ENCODE measurements around the gene WFDC9.
"Not testable (repeated sequence)": the region's sequence is repeated elsewhere in the genome, so short reads cannot be mapped to it uniquely, and the experiment has no call there.

WFDC9 gene

DNA sequence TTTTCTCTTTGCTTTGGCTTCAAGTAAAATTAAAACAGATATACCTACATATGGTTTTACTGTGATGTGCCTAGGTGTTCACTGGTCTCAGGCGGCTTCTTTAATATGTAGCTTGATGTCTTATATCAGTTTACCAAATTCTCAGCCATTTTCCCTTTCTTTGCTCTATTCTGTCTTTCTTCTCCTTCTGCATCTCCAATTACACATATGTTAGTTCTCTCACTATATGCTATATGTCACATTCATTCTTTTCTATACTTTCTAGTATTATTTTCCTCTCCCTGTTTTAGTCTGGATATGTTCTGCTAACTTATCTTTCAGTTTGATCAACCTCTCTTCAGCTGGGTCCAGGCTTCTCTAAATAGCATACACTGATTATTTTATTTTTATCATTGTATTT is 37.6 kb downstream of the WFDC9 start:
- H3K4me3 ChIP-seq (ENCODE audit: control insufficient read depth, low read depth, low read length), result no peak overlapping the region
- no peak for DNase-seq (ENCODE audit: low read depth)
- TF ChIP-seq, protein P1, sequence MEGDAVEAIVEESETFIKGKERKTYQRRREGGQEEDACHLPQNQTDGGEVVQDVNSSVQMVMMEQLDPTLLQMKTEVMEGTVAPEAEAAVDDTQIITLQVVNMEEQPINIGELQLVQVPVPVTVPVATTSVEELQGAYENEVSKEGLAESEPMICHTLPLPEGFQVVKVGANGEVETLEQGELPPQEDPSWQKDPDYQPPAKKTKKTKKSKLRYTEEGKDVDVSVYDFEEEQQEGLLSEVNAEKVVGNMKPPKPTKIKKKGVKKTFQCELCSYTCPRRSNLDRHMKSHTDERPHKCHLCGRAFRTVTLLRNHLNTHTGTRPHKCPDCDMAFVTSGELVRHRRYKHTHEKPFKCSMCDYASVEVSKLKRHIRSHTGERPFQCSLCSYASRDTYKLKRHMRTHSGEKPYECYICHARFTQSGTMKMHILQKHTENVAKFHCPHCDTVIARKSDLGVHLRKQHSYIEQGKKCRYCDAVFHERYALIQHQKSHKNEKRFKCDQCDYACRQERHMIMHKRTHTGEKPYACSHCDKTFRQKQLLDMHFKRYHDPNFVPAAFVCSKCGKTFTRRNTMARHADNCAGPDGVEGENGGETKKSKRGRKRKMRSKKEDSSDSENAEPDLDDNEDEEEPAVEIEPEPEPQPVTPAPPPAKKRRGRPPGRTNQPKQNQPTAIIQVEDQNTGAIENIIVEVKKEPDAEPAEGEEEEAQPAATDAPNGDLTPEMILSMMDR (conservative IDR thresholded peaks at IDR 0.05; ENCODE audit: control insufficient read depth, insufficient read depth, low read depth, low read length), result no peak

DNA sequence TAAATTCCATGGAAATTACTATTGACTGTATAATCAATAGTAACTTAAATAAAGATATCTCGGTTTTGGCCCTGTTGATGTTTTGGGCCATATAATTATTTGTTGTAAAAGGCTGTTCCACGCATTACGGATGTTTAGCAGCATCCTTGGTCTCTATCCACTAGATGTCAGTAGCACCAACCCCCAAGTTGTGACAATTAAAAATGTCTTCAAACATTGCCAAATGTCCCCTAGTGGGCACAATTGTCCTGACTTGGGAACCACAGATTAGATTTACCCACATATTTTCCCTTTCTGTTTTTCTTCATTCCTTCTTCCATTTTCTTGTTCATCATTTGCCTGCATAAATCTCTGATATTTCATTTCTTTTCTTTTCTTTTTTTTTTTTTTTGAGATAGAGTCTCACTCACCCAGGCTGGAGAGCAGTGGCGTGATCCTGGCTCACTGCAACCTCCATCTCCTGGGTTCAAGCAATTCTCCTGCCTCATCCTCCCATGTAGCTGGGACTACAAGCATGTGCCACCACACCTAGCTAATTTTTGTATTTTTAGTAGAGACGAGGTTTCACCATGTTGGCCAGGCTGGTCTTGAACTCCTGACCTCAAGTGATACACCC is 38.4 kb downstream of the WFDC9 start:
- DNase-seq (ENCODE audit: low read depth), result peak; percentile 71
- TF ChIP-seq, protein P1 (conservative IDR thresholded peaks at IDR 0.05; ENCODE audit: control insufficient read depth, insufficient read depth, low read depth, low read length), result peak; percentile 85
- H3K4me3 ChIP-seq (ENCODE audit: control insufficient read depth, low read depth, low read length), result no peak overlapping the region

DNA sequence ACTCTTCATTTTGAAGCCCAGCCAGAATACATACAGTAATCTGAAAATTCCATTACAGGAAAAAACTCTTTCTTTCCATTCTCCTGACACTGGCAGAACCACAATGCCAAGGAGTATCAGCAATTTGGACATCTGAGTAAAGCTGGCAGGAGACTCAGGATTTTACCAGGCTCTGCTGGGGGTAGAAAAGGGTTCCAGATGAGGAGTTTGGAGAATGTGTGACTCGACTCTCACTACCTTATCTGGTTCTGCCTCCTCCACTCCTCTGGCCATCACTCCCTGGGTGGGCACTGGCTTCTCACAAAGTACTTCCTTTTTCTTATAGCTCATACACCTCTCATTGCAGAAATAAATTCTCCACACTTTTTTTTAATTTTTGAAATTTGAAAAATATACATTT is 41.4 kb downstream of the WFDC9 start:
- TF ChIP-seq, protein P1 (conservative IDR thresholded peaks at IDR 0.05; ENCODE audit: control insufficient read depth, insufficient read depth, low read depth, low read length), result no peak
- no peak for DNase-seq (ENCODE audit: low read depth)
- no peak overlapping the region for H3K4me3 ChIP-seq (ENCODE audit: control insufficient read depth, low read depth, low read length)

DNA sequence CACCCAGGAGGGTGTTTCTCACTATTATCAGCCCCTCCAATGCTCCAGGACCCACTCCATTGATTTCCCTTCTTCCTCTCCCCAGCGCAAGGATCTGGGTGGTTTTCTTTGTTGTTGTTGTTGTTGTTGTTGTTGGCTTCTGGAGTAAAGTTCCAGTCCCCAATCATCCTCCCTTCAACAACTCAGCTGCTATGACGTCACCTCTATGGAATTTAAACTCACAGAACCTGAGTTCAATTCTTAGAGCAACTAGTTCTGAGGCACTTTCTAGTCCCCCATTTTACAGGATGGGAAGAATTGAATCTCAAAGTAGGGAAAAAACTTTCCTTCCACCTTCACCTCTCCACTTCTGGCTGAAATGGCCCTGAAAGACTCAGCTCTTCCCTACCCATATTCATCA is 42.3 kb downstream of the WFDC9 start:
- DNase-seq (ENCODE audit: low read depth), result no peak

GRCh38 chr20:45585986-45586385 is 45.1 kb downstream of the WFDC9 start:
- not testable (repeated sequence) for H3K4me3 ChIP-seq (ENCODE audit: control insufficient read depth, low read depth, low read length)

More for the DNA sequence above, 42.3 kb downstream of the WFDC9 start:
- TF ChIP-seq, protein P1 (conservative IDR thresholded peaks at IDR 0.05; ENCODE audit: control insufficient read depth, insufficient read depth, low read depth, low read length), result no peak
- no peak overlapping the region for H3K4me3 ChIP-seq (ENCODE audit: control insufficient read depth, low read depth, low read length)

GRCh38 chr20:45584294-45584693 is 46.8 kb downstream of the WFDC9 start:
- not testable (repeated sequence) for DNase-seq (ENCODE audit: low read depth); H3K4me3 ChIP-seq (ENCODE audit: control insufficient read depth, low read depth, low read length)

More at GRCh38 chr20:45585986-45586385, 45.1 kb downstream of the WFDC9 start:
- DNase-seq (ENCODE audit: low read depth), result peak; percentile 54

DNA sequence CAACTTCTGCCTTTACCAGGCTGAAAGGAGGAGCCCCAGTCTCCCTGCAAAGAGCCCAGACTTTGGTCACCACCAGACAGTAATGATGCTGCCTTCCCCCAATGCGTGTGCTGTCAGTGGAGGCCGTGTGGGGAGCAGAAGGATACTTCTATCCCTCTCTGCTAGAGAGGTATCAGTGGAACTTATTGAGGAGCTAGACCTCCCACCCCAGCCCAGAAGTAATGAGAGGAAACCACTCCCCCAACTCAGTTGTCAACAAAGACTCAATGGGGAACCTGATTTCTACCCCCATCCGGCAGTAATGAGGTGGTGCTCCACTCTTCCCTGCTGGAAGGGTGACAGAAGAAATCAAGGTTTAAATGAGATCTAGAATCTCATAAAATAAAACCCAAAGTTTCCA is 47.6 kb downstream of the WFDC9 start:
- no peak overlapping the region for H3K4me3 ChIP-seq (ENCODE audit: control insufficient read depth, low read depth, low read length)
- TF ChIP-seq, protein P1 (conservative IDR thresholded peaks at IDR 0.05; ENCODE audit: control insufficient read depth, insufficient read depth, low read depth, low read length), result no peak
- DNase-seq (ENCODE audit: low read depth), result no peak

GRCh38 chr20:45581702-45582101 is 49.4 kb downstream of the WFDC9 start:
- TF ChIP-seq, protein P1 (conservative IDR thresholded peaks at IDR 0.05; ENCODE audit: control insufficient read depth, insufficient read depth, low read depth, low read length), result no peak
- no peak overlapping the region for H3K4me3 ChIP-seq (ENCODE audit: control insufficient read depth, low read depth, low read length)
- DNase-seq (ENCODE audit: low read depth), result peak; percentile 5

All from fibroblast of mammary gland (primary cell).